Dendritic cell treated with granulocyte-macrophage colony-stimulating factor and Interleukin-4, amounts not matched to agents 40 ng/mL and 50 ng/mL, for 4 days (primary cell): ENCODE results near the gene TMEM121.
"Not testable (repeated sequence)": the region's sequence is repeated elsewhere in the genome, so short reads cannot be mapped to it uniquely, and the experiment has no call there.

Source experiments
- H3K27ac Mint-ChIP-seq: one replicate; pipeline ENCODE4 v1.8.0; 2022; ENCODE audit warnings: mild to moderate bottlenecking, mixed read lengths
- H3K27me3 Mint-ChIP-seq: one replicate; pipeline ENCODE4 v1.8.0; 2022; ENCODE audit warnings: mild to moderate bottlenecking, mixed read lengths
- H3K36me3 Mint-ChIP-seq: one replicate; pipeline ENCODE4 v1.8.0; 2022; ENCODE audit warnings: low read depth, mixed read lengths
- H3K4me1 Mint-ChIP-seq: one replicate; pipeline ENCODE4 v1.8.0; 2022; ENCODE audit warnings: low read depth, mixed read lengths
- H3K4me3 Mint-ChIP-seq: one replicate; pipeline ENCODE4 v1.8.0; 2022; ENCODE audit warnings: mild to moderate bottlenecking, moderate library complexity, mixed read lengths
- H3K9me3 Mint-ChIP-seq: one replicate; pipeline ENCODE4 v1.8.0; 2022; ENCODE audit warnings: mixed read lengths
- intact Hi-C: fragments of 100-400 bp; cut with micrococcal nuclease; formaldehyde crosslinking; loops from one replicate; pipeline ENCODE4 v1.15.0; 2022

TMEM121 gene

GRCh38 chr14:105532735-105533141, 6.4 kb downstream of the TMEM121 start:
- intact Hi-C loops, result no loop called here
- Mint-ChIP-seq H3K27ac (no peak overlapping the region), H3K9me3 (no peaks in the 10 kb centered on the region), H3K4me1 (peaks cover 18% of the 10 kb centered on the region), H3K36me3 (no peaks in the 10 kb centered on the region), H3K27me3 (peaks cover 54% of the 10 kb centered on the region), H3K4me3 (no peak overlapping the region)

DNA sequence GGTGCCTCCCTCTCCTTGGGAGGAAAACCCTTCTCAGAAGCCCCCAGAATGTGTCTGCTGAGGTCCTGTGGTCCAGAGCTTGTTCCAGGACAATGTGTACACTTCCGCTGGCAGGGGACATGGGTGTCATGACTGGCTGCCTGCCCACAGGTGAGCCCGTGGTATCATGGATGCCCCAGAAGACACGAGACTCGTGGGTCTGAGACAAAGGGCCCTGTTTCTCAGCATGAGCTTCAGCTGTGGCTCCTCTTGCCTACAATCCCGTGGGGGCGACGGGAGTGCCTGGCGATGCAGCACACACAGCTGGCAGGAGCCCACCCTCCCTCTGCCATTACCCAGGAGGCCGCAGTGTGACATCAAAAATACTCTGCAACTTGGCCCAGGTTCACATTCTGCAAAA, 7.0 kb downstream of the TMEM121 start:
- Mint-ChIP-seq H3K4me1 (peaks cover 20% of the 10 kb centered on the region), H3K27me3 (peaks cover 53% of the 10 kb centered on the region), H3K27ac (no peak overlapping the region), H3K4me3 (no peak overlapping the region), H3K9me3 (no peaks in the 10 kb centered on the region), H3K36me3 (no peaks in the 10 kb centered on the region)
- intact Hi-C loops, result no loop called here

DNA sequence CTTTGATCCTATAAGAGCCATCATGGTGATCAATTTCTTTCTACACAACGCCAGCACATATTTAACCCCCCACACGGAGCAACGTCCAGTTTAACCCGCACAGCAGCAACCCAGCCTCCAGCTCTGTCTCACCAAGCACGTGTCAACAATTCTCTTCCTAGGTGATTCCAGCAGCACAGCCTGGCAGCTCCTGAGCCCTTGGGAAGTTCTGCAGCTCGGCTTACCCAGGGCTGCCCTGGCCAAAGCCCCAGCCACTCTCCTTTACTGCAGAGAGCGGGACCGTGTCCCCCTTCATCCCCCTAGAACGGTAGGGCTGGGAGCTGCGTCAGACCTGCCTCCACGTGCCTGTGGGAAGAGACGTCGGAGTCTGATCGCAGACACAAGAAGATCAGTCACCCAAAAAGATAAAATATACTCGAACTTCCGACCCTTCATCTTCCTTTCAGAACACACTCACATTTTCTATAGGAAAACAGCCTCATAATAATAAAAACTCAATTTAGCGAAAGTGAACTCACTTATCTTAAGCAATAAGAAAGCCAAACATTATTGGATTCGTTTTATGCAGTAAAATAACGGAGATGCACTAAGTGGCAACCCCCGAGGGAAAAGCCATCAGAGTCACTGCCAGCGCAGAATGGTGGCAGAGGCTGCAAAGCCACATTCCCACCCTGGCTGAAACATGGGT, 7.6 kb downstream of the TMEM121 start:
- Mint-ChIP-seq H3K4me3 (no peak overlapping the region), H3K36me3 (no peaks in the 10 kb centered on the region), H3K27me3 (peaks cover 56% of the 10 kb centered on the region), H3K27ac (no peak overlapping the region), H3K9me3 (no peaks in the 10 kb centered on the region), H3K4me1 (peaks cover 16% of the 10 kb centered on the region)
- intact Hi-C loops, result no loop called here

DNA sequence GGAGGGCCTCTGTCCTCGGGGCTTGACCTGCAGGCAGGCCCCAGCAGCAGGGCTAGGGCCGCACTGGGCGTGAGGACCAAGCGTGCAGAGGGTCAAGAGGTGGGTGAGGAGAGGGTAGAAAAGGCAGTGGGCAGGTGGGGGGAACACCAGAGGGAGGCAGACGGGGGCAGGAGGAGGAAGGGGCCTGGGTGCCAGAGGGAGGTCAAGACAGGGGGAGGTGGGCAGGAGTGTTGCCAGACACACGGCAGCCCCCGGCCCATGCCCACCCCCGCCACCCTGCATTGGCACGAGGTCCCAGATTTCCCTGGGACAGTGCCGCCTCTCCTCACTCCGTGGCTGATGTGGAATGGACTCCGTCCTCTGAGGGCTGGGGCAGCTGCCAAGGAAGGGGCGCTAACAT, 8.2 kb downstream of the TMEM121 start:
- no peak overlapping the region for H3K27ac Mint-ChIP-seq
- H3K36me3 Mint-ChIP-seq, result no peaks in the 10 kb centered on the region
- no peaks in the 10 kb centered on the region for H3K9me3 Mint-ChIP-seq
- intact Hi-C loops, result no loop called here
- H3K27me3 Mint-ChIP-seq, result peaks cover 53% of the 10 kb centered on the region
- H3K4me3 Mint-ChIP-seq, result no peak overlapping the region
- peaks cover 13% of the 10 kb centered on the region for H3K4me1 Mint-ChIP-seq

GRCh38 chr14:105536051-105536450, 9.7 kb downstream of the TMEM121 start:
- Mint-ChIP-seq H3K27ac (no peak overlapping the region), H3K4me3 (no peak overlapping the region)
- intact Hi-C loops, result no loop called here

GRCh38 chr14:105536691-105537579, 10.6 kb downstream of the TMEM121 start:
- Mint-ChIP-seq H3K4me3 (no peak overlapping the region), H3K4me1 (peaks cover 22% of the 10 kb centered on the region), H3K27me3 (peaks cover 34% of the 10 kb centered on the region), H3K36me3 (no peaks in the 10 kb centered on the region), H3K9me3 (no peaks in the 10 kb centered on the region), H3K27ac (no peak overlapping the region)
- intact Hi-C loops, result no loop called here

More at GRCh38 chr14:105536051-105536450, 9.7 kb downstream of the TMEM121 start:
- Mint-ChIP-seq H3K9me3 (no peaks in the 10 kb centered on the region), H3K4me1 (peaks cover 14% of the 10 kb centered on the region), H3K36me3 (no peaks in the 10 kb centered on the region), H3K27me3 (peaks cover 38% of the 10 kb centered on the region)

GRCh38 chr14:105537580-105538474, 11.4 kb downstream of the TMEM121 start:
- intact Hi-C loops, result no loop called here
- no peak overlapping the region for H3K27ac Mint-ChIP-seq
- no peaks in the 10 kb centered on the region for H3K9me3 Mint-ChIP-seq
- peaks cover 29% of the 10 kb centered on the region for H3K27me3 Mint-ChIP-seq
- H3K4me1 Mint-ChIP-seq, result peaks cover 15% of the 10 kb centered on the region
- H3K36me3 Mint-ChIP-seq, result no peaks in the 10 kb centered on the region
- no peak overlapping the region for H3K4me3 Mint-ChIP-seq

- Mint-ChIP-seq H3K9me3 (no peaks in the 10 kb centered on the region), H3K4me3 (no peak overlapping the region), H3K36me3 (no peaks in the 10 kb centered on the region), H3K27me3 (peaks cover 32% of the 10 kb centered on the region), H3K4me1 (peaks cover 15% of the 10 kb centered on the region), H3K27ac (no peak overlapping the region)
- intact Hi-C loops, result no loop called here
Measured at GRCh38 chr14:105538481-105539049, 12.2 kb downstream of the TMEM121 start.

DNA sequence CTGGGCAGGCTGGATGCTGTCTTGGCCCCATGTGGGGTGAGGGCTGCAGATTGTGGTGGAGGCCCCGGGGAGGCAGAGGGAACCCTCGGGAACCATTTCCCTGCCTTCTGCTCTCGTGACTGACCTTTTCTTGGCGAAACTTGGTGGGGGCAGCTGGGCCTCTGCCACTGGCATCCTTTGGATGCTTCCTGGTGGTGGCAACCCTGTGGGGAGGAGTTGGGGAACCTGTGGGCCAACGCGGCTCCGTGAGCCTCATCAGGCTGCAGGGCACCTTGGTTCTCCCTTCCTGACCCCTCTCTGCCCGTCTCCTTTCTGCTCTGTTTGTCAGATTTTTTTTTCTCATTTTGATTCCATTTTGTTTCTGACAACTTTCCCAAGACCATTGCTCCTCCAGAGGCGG, 14.4 kb downstream of the TMEM121 start:
- Mint-ChIP-seq H3K27ac (no peak overlapping the region), H3K4me3 (no peak overlapping the region), H3K36me3 (no peaks in the 10 kb centered on the region), H3K9me3 (no peaks in the 10 kb centered on the region), H3K27me3 (peaks cover 26% of the 10 kb centered on the region), H3K4me1 (peaks cover 15% of the 10 kb centered on the region)
- intact Hi-C loops, result no loop called here

DNA sequence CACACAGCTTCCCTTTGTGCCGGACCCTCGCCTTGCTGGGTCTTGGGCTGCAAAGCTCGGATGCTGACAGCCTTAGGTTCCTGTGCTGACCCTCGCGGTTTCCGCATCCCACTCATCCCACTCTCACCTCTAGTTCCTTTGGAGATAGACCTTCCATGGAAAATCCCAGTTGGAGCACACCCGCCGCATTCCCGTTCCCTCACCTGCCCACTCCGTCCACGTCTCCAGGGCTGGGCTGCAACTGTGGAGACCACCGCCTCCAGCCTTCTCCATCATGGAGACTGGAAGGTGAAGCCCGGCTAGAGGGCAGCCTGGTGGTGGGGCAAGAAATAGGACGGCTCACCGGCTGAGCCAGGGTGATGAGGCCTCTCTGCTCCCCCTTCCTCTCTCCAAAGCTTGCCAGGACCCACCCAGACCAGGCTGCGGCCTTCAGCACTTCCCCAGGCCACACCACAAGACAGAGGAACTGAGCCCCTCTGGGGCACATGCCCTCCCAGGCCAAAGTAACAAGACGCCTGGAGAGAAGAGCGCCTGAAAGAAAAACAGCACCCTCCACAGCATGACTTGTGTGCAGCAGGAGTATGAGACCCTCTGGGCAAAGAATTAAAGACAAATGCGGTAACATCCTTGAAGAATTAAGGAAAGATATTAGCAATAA, 15.0 kb downstream of the TMEM121 start:
- Mint-ChIP-seq H3K4me3 (no peak overlapping the region), H3K27me3 (peaks cover 24% of the 10 kb centered on the region), H3K9me3 (no peaks in the 10 kb centered on the region), H3K27ac (no peak overlapping the region), H3K4me1 (peaks cover 15% of the 10 kb centered on the region), H3K36me3 (no peaks in the 10 kb centered on the region)
- intact Hi-C loops, result no loop called here

DNA sequence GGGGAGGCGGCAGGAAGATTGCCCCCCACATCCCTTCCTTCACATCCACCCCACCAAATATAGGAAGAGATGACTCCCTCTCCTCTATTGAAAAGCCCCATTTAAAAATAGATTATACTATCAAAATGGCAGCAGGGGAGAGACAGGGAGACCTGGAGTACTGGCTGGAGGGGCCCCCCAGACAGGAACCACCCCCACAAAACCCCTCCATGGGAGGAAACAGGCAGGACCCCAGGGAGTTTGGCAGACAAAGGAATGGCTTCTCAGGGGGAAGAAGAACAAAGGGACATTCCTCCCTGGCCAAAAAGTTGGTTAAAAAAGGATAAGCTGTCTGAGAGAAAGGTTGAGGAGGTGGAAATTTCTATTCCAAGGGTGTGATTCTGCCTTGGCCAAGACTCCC, 19.3 kb downstream of the TMEM121 start:
- intact Hi-C loops, H3K36me3 Mint-ChIP-seq, H3K4me1 Mint-ChIP-seq, H3K27ac Mint-ChIP-seq, H3K4me3 Mint-ChIP-seq, H3K27me3 Mint-ChIP-seq, H3K9me3 Mint-ChIP-seq: not testable (repeated sequence)

DNA sequence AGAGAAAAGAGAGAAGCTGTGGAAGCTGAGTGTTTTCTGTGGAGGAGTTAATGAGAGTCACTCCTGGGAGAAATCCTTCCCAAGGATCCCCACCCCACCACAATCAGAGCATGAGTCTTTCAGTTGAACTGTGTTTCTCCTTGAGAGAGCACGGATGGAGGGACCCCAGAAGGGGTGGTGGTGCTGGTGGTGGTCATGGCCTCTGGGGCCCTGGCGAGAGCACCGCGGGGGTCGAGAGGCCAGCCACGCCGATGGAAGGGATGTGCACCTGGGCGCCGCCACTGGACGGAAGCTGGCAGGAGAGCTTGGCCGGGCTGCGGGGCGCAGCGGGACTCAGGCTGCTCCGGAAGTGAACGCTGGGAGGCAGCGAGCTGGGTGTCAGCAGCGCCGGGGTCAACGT, 20.0 kb downstream of the TMEM121 start:
- not testable (repeated sequence) for H3K9me3 Mint-ChIP-seq

DNA sequence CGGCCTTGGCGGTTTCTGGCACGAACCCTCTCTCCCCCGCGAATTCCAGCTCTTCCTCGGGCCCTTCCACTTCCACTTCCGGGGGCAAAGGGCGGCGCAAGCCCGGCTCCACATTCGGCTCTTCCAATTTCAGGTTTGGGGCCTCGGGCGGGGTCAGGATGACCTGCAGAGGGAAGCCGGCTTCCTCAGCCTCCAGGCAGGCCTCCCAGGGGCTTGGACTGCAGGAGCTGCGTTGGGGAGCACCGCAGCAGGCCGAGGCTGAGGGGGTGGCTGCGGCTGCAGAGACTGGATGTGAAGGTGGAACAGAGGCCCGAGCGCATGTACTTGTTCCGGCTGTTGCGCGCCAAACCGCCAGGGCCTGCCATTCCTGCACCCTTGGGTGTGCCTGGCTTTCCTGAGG, 20.7 kb downstream of the TMEM121 start:
- H3K36me3 Mint-ChIP-seq, H3K27ac Mint-ChIP-seq, H3K9me3 Mint-ChIP-seq, H3K4me3 Mint-ChIP-seq, H3K27me3 Mint-ChIP-seq, intact Hi-C loops, H3K4me1 Mint-ChIP-seq: not testable (repeated sequence)

More for the DNA sequence above, 20.0 kb downstream of the TMEM121 start:
- H3K4me3 Mint-ChIP-seq, H3K27ac Mint-ChIP-seq, H3K27me3 Mint-ChIP-seq, H3K4me1 Mint-ChIP-seq, H3K36me3 Mint-ChIP-seq, intact Hi-C loops: not testable (repeated sequence)
